SK-N-MC (cell line): ENCODE data around the gene SLC5A4.

Source experiments
- DNase-seq: peaks from one replicate; pipeline ENCODE4 v3.0.0-alpha.2; 2011; ENCODE audit warnings: low read depth, low spot score
- H3K27ac ChIP-seq: fragments of 200-600 bp; sonication (generic); 2 replicates; pipeline ENCODE4 v1.5.1; 2016; ENCODE audit warnings: mixed run types
- H3K36me3 ChIP-seq: fragments of 200-600 bp; sonication (generic); 2 replicates; pipeline ENCODE4 v1.6.1; 2017; ENCODE audit warnings: antibody characterized with exemption, low read length, mixed read lengths; ENCODE audit not compliant: insufficient read depth
- H3K4me3 ChIP-seq: fragments of 200-600 bp; sonication (generic); 2 replicates; pipeline ENCODE4 v1.5.1; 2016
- H3K9ac ChIP-seq: fragments of 200-600 bp; sonication (generic); 2 replicates; pipeline ENCODE4 v1.8.0; 2017; ENCODE audit warnings: mixed run types, mixed read lengths; ENCODE audit not compliant: insufficient read length
- H3K9me3 ChIP-seq: fragments of 200-600 bp; sonication (generic); 2 replicates; pipeline ENCODE4 v1.6.1; 2017; ENCODE audit warnings: low read depth, mild to moderate bottlenecking, antibody characterized with exemption, low read length, moderate library complexity, mixed read lengths
- EZH2 ChIP-seq: fragments of 200-600 bp; sonication (generic); IDR thresholded peaks from one replicate; pipeline ENCODE4 v1.6.1; 2017; ENCODE audit warnings: antibody characterized with exemption
- FOXP2 ChIP-seq: optimal IDR thresholded peaks from 2 replicates; pipeline ENCODE3; 2011; ENCODE audit warnings: mild to moderate bottlenecking, moderate library complexity; ENCODE audit not compliant: insufficient read depth; ENCODE audit errors: extremely low read length, control extremely low read depth
- POLR2AphosphoS5 ChIP-seq: IDR thresholded peaks from 2 replicates; pipeline ENCODE4 v1.6.1; 2012; ENCODE audit warnings: mild to moderate bottlenecking, low read depth, low read length, borderline replicate concordance

Gene SLC5A4

GRCh38 chr22:32217465-32217864, 37.7 kb downstream of the SLC5A4 start:
- Histone ChIP-seq H3K9me3 (no peaks in the 10 kb centered on the region), H3K36me3 (no peaks in the 10 kb centered on the region), H3K27ac (no peak overlapping the region), H3K4me3 (no peak overlapping the region), H3K9ac (no peak overlapping the region)
- no peak for DNase-seq
- TF ChIP-seq EZH2 = no peak
- no peak for TF ChIP-seq FOXP2
- no peak for TF ChIP-seq POLR2AphosphoS5

GRCh38 chr22:32216911-32217310, 38.2 kb downstream of the SLC5A4 start:
- no peak overlapping the region for H3K4me3 ChIP-seq
- H3K9ac ChIP-seq = no peak overlapping the region
- no peaks in the 10 kb centered on the region for H3K9me3 ChIP-seq
- TF ChIP-seq POLR2AphosphoS5 (no peak), EZH2 (no peak), FOXP2 (no peak)
- no peaks in the 10 kb centered on the region for H3K36me3 ChIP-seq
- no peak for DNase-seq
- no peak overlapping the region for H3K27ac ChIP-seq

- H3K36me3 ChIP-seq = no peaks in the 10 kb centered on the region
- no peak overlapping the region for H3K9ac ChIP-seq
- H3K9me3 ChIP-seq = no peaks in the 10 kb centered on the region
- DNase-seq = no peak
- TF ChIP-seq POLR2AphosphoS5 (no peak), EZH2 (no peak), FOXP2 (no peak)
- H3K27ac ChIP-seq = no peak overlapping the region
- H3K4me3 ChIP-seq = no peak overlapping the region
These were observed 44.1 kb downstream of the SLC5A4 start for GRCh38 chr22:32211011-32211410.

GRCh38 chr22:32208681-32209080, 46.5 kb downstream of the SLC5A4 start:
- H3K9ac ChIP-seq = no peak overlapping the region
- H3K9me3 ChIP-seq = no peaks in the 10 kb centered on the region
- H3K4me3 ChIP-seq = no peak overlapping the region
- TF ChIP-seq EZH2 (no peak), POLR2AphosphoS5 (no peak), FOXP2 (no peak)
- no peaks in the 10 kb centered on the region for H3K36me3 ChIP-seq
- DNase-seq = no peak
- H3K27ac ChIP-seq = no peak overlapping the region

GRCh38 chr22:32207971-32208480, 47.1 kb downstream of the SLC5A4 start:
- TF ChIP-seq POLR2AphosphoS5 = no peak
- no peak for TF ChIP-seq FOXP2
- TF ChIP-seq EZH2 = no peak

GRCh38 chr22:32206774-32207758, 48.1 kb downstream of the SLC5A4 start:
- Histone ChIP-seq H3K9me3 (no peaks in the 10 kb centered on the region), H3K27ac (no peak overlapping the region), H3K9ac (no peak overlapping the region), H3K4me3 (no peak overlapping the region), H3K36me3 (no peaks in the 10 kb centered on the region)
- DNase-seq = no peak
- TF ChIP-seq EZH2 (no peak), FOXP2 (no peak), POLR2AphosphoS5 (no peak)

More at GRCh38 chr22:32207971-32208480, 47.1 kb downstream of the SLC5A4 start:
- Histone ChIP-seq H3K9me3 (no peaks in the 10 kb centered on the region), H3K4me3 (no peak overlapping the region), H3K36me3 (no peaks in the 10 kb centered on the region), H3K9ac (no peak overlapping the region), H3K27ac (no peak overlapping the region)
- DNase-seq = no peak

- no peak for DNase-seq
- TF ChIP-seq POLR2AphosphoS5 = no peak
- TF ChIP-seq EZH2 = no peak
- TF ChIP-seq FOXP2 = no peak
- Histone ChIP-seq H3K36me3 (no peaks in the 10 kb centered on the region), H3K9ac (no peak overlapping the region), H3K9me3 (no peaks in the 10 kb centered on the region), H3K4me3 (no peak overlapping the region), H3K27ac (no peak overlapping the region)
These were observed 49.0 kb downstream of the SLC5A4 start for GRCh38 chr22:32205974-32206773.
